OCI-LY3 (cell line): ENCODE data around the gene BRI3.

Source experiments
- CTCF ChIP-seq: fragments of 200-600, 300-600 bp; sonication (generic); IDR thresholded peaks from 2 replicates; pipeline ENCODE4 v1.5.1; 2014; ENCODE audit warnings: antibody characterized with exemption, low read length, low read depth
- EZH2phosphoT487 ChIP-seq: fragments of 200-600 bp; shearing (Covaris generic); IDR thresholded peaks from 2 replicates; pipeline ENCODE4 v1.6.1; 2018; ENCODE audit warnings: antibody characterized with exemption, mixed run types, low read depth

DNA sequence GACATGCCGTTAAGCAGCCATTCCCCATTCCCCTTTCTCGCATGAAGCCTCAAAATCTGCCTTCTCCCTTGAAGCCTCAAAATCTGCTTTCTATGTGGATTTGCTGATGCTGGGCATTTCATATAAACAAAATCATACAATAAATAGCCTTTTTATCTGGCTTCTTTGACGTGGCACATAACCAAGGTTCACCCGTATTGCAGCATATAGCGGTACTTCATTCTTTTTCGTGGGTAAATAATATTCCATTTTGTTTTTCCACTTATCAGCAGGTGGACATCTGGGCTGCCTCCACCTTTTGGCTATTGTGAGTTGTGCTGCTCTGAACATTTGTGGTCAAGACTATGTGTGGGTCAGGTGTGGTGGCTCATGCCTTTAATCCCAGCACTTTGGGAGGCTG is 57.0 kb downstream of the BRI3 start:
- TF ChIP-seq CTCF (no peak), EZH2phosphoT487 (no peak)
